NCI-H1092 treated with DMSO at 0.1 percent for 48 hours (cell line): ENCODE results near the gene C1QC.

Experiments
- DNase-seq: peaks from one replicate; lab custom pipeline; 2025; lab: John Stamatoyannopoulos, UW

C1QC gene

DNA sequence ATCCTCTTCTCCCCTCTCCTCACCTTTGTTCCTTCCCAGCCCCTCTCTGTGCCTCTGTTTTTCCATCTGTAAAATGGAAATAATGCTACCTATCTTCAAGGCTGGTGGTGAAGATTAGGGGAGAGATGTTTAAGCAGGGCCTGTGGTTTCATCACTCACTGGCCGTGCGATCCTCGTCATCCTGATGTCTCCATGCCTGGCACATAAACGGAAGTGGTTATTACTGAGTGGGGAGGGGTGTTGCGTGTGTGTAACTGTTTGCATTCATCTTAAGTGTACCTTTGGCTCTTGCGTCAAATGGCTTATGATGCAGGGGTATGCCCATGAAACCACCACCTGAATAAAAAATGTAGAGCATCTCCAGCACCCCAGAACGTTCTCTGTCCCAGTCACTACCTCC lies 24.2 kb upstream of the C1QC start:
- DNase-seq: no peak

DNA sequence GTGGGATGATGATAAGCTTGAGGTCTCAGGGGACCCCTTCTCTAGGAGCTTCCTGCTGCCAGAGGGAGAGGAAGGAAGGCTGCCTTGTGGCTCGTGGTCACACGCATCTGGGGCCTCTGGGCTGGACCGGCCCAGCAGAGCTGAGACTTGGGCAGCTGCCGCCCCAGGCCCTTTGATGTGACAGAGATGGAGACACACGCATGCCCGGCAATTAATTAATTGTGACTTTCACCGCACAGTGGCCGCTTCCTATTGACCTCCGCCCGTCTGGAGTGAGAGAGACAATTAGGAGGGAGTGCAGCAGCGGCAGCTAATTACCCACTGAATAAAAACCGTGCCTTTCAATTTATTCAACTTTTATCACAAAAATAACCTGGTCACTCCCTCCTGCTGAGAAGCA lies 23.6 kb upstream of the C1QC start:
- DNase-seq: no peak

DNA sequence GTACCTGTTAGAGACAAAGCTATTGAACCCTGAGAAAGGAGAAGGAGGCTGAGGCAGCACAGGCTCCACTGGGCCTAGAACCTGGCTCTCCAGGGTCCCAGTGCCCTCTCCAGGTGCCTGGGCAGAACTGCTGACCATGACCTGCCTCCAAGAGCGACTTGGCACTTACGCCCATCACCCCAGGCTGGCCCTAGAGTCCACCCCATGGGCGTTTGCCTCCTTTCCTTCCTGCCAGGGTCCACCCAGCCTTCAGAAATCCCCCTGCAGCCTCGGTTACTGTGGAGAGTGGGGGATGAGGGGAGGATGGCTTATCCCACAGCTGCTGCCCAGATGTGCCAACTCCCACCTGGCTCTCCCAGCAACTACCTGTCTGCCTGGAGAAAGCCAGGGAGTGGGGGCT lies 21.7 kb upstream of the C1QC start:
- DNase-seq: no peak

DNA sequence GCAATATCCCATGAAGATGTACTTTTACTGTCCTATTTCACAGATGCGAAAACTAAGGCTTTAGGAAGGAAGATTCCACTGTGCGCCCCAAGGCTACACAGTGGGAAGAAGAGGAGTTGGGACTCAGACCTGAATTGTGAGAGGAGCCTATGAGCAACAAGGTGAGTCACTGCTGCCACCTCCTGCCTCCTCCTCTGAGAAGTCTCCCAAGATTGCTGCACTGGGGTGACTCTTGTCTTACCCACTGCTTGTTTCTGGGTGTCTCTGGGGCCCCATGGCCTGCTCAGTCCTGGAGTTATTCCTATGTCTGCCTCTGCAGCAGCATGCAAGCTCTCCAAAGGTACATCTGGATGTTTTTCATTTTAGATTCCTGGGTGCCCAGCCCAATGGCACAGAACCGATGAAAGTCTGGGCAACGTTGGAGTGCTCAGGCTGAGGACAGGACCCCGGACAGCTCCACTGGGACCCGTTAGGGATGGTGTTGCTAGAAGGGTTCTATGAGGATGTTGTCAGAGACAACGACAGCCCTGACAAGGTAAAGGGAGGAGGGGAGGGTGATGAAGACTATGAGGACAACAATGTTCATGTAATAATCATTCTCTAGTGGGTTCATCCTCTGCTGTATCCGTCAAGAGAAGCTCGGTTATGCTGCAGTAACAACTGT lies 18.0 kb upstream of the C1QC start:
- DNase-seq: no peak

DNA sequence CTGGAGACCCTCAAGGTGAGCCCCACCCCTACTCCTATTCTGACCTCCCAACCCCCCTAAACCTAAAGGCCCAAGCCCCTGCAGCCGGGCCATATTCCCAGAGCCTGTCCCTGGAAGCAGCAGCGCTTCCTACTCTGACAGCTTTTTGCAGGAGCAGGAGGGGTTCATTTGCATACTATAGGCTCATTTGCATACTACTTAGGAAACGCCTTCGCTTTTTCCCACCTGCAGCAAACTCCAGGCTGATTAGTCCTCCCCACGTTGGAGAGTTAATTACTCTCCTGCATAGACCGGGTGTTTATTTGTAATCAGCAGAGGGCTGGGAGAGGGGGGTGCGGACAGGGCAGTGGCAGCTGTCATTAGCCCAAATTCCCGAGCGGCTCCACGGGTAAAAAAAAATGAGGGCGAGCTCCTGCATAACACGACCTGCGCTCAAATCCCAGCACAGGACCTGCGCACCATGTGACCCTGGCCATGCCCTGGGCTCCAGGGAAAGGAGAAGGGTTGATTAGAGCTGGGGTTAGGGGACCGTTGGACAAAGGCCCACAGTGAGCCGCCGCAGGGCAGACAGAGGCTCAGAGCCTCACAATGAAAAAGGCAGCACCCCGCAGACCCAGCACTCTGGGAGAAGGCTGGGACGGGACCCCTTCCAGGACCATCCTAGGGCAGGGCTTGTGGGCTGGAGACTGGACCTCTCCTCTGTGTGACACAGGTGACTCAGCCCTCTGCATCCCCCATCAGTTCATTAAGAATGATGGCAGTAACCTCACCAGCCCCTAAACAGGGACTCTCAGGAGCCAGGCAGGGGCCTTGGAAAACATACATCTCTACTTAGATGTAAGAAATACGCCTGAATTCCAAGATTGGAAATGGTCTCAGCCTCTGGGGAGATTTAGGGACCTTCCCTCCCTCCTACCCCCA lies 16.9 kb upstream of the C1QC start:
- DNase-seq: no peak

DNA sequence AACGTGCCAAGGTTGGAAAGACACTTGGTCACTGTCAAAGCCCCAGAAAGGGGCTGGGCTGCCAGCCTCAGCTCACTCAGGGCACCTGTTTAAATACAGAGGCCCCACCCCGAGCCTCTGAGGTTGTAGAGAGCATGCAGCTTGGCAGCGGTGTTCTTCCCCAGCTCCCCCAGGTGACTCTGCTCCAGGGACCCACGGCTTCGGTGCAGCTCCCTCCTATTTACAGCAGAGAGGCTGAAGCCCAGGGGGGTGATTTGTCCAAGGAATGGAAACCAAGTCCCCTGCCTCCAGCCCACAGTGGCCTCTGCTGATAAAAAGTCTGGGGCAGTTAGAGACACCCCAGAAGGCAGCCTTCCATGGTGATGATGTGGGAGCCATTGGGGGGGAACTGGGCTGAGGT lies 16.1 kb upstream of the C1QC start:
- peak; percentile 91 for DNase-seq

DNA sequence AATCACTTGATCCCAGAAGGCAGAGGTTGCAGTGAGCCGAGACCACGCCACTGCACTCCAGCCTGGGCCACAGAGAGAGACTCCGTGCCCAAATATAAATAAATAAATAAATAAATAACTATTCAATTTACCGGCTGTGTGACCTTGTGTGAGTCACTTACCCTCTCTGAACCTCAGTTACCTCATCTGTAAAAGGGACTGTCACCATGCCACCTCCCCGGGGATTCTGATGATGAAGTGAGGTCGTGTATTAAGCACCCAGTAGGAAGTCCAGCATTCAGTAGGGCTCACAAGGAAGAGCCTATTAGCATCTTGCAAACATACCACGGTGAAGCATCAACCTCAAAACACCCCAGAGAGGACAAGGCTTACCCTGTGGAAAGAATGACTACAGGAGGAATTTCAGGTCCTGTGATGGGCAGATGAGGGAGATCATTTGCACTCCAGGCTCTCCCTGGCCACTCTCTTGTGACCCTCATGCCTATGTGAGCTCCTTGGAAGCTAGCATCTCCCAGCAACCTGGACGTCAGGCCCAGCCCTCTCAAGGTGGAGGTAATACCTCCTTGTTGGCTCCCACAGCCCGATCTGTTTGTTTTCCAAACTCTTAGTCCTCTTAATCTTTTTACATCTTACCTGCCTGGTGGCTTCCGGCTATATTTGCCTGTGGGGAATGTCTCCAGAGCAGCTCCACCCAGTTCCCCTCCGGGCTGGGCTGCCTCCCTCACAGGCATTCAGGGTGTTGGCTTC lies 14.6 kb upstream of the C1QC start:
- DNase-seq: no peak

DNA sequence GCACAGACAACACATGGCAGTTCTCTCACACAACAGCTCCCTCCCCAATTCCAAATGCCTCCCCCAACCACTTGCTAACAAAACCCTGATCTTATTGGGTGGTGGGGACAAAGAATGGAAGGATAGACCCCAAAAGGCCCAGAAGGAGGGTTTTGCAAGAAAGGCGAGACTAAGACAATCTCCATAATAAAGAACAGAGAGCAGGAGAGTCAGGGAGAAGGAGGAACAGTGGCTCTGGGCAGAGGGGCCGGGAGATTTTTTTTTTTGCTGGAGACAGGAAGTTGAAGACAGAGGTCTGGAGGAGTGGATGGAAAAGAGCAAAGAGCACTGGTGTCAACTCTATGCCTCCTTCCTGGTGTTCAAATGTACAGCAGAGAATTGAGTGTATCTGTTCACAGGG lies 13.5 kb upstream of the C1QC start:
- no peak for DNase-seq

DNA sequence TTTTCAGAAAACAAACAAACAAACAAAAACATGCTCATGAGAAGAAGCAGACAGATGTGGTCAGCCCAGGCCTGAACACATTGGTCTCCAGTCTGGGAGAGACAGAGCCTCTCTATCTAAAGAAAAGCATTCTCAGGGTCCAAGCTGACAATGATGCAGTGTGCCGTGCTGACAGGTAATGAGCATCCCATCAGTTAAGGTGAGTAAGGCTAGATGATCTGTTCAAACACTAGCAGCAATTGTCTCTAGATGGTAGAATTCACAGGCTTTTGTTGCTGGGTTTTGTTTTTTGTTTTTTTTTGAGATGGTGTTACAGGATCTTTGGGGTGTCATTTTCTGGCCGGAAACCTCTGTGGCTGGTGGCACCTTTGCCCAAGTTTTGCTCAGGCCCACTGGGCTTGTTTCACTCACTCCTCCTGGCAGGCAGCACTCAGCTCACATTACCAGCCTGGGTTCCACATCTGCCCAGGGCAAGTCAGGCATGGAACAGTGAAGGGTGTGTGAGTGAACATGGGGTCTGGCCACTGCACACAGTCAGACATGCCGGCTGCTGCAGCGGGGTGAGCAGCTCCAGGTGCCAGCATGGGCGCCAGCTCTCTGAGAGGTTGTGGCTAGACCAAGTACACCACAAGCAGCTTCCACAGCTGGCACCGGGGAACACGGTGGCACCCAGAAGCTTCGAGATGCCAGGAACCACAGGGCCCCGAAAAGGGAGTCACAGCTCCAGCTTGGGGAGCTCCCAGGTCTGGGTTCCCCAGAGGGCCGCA lies 9.6 kb upstream of the C1QC start:
- no peak for DNase-seq

DNA sequence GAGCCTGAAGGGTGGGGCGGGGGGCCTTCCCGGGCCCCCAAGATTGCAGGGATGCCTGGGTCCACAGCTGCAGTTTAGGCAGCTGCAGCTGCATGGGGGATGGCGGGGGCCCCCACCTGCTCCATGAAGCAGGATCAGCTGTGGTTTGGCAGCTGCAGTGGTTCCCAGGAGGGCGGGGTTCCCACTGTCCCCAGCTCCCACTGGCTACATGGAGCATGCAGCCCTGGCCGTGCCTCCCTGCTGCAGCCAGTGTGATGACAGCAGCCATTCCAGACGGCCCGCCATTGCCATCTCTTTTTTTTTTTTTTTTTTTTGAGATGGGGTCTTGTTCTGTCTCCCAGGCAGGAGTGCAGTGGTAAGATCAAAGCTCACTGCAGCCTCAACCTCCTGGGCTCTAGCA lies 8.0 kb upstream of the C1QC start:
- DNase-seq: no peak

DNA sequence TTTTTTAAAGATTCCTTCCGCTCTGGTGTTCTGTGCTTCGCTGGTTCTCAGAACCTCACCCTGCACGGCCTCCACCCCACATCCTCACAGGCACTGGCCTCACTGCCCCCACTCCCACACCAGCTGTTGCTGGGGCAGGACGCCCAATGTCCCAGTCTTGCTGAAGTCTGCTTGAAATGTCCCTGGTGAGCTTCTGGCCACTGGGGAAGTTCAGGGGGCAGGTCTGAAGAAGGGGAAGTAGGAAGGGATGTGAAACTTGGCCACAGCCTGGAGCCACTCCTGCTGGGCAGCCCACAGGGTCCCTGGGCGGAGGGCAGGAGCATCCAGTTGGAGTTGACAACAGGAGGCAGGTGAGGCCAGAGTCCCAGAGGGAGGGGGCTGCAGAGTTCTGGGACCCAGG lies 7.1 kb upstream of the C1QC start, which contains the start of gene C1QA:
Gene C1QA (plus strand): TSS at position 276 of the 400 bp plus-strand sequence. CDS start 989 bp downstream, outside the sequence.
- DNase-seq: no peak

DNA sequence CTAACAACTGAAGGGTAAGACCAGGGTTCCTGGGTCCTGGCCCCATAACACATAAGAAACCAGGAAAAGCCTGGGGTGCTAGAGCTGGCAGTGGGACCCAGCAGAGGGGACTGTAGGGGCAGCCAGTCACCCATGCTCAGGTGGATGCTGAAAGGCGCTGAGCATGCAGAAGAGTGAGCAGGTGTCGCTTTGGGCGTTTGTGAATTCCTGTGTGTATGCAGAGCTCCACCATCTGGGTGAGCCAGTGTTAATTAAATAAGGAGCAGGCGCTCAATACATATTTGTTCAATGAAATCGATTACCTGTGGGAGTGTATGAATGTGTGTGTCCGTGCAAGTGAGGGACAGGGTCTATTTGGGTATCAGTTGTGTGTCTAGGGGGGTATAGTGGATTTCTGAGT lies 6.5 kb upstream of the C1QC start:
- peak; percentile 72 for DNase-seq

DNA sequence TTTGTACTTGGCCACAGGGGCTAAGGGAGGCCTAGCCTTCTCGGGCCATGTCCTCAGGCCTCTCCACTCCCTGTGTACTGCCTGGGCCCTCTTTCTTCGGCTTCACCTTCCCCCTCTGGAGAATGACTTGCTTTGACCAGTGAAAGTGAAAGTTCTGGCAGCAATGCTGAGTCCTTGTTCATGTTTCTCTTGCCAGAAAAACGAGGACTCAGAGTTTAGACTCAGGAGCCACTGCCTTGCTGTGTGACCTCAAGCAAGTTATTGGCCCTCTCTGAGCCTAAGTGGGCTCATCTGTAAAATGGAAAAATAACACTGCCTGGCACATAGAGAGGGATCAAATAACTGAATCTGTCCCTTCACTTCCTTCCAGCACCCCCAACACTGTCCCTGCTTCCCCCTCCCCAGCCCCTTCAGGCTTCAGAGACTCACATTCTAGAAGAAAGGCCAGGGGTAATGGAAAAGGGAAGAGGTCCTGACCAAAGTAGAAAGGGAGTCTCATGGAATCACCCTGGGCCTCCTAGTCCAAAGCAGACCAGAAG lies 5.5 kb upstream of the C1QC start:
- no peak for DNase-seq

DNA sequence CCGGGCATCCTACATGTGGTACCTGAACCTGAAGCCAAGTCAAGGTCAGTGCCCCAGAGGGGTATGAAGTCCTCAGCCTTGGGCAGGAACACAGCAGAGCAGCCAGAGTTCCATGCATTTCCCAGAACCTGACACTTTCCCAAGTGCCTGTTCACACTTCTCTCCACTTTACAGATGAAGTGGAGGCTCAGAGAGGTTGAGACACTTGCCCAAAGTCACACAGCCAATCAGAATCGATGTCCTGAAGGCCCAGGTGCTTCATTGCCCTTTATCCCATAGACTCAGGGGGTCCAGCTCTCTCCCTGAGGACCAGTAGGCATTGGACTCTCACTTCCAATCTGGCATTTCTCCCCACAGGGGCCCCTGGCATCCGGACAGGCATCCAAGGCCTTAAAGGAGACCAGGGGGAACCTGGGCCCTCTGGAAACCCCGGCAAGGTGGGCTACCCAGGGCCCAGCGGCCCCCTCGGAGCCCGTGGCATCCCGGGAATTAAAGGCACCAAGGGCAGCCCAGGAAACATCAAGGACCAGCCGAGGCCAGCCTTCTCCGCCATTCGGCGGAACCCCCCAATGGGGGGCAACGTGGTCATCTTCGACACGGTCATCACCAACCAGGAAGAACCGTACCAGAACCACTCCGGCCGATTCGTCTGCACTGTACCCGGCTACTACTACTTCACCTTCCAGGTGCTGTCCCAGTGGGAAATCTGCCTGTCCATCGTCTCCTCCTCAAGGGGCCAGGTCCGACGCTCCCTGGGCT lies 4.8 kb upstream of the C1QC start:
- DNase-seq: no peak

DNA sequence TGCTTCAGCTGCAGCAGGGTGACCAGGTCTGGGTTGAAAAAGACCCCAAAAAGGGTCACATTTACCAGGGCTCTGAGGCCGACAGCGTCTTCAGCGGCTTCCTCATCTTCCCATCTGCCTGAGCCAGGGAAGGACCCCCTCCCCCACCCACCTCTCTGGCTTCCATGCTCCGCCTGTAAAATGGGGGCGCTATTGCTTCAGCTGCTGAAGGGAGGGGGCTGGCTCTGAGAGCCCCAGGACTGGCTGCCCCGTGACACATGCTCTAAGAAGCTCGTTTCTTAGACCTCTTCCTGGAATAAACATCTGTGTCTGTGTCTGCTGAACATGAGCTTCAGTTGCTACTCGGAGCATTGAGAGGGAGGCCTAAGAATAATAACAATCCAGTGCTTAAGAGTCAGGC lies 4.1 kb upstream of the C1QC start:
- no peak for DNase-seq

DNA sequence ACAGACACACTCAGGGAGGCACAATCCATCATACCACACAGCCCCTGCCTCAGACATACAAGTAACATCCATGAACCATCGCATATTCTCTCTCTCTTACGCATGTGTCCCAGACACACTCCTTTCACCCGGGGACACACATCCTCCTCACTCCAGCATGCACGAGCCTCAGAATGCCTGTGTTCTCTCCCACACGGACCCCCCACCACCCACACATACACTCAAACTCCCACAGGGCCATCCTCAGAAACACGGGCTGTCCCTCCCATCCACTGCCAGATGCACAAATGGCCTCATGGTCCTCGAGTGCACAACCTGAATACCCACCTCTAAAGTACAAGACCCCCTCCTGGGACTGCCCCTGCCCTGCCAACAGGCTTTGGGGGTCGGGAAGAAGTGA lies 2.2 kb upstream of the C1QC start:
- no peak for DNase-seq

DNA sequence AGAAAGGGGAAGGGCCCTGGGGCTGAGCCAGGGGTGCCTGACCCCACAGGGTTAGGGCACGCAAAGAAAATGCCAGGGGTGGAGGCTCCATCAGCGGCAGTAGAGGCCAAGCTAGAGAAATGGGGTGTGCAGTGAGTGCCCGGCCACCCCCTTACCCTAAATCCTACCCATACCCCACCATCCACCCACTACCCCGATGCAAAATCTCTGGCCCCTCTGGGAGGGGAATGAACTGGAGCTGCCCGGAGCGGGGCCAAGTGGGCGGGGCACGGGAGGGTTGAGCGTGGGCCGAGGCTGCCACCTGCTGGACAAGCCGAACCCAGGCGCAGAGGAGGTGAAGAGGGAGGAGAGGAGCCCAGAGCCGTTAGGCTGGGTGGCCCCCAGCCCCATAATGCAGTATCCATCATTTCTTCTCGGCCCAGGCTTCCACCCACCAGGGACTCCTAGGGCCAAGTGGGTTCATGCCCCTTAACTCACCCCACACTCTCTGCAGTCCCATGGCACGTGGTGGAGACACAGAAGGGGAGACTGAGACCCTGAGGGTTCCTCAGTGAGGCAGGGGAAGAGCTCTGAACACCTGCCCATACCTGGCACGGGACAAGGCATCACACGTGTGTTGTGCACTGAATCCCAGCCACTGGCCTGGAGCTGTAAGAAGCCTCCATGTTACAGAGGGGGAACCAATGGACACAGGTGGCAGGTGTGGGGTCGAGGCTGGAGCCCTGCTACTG lies 1.4 kb upstream of the C1QC start:
- DNase-seq: peak; percentile 66

DNA sequence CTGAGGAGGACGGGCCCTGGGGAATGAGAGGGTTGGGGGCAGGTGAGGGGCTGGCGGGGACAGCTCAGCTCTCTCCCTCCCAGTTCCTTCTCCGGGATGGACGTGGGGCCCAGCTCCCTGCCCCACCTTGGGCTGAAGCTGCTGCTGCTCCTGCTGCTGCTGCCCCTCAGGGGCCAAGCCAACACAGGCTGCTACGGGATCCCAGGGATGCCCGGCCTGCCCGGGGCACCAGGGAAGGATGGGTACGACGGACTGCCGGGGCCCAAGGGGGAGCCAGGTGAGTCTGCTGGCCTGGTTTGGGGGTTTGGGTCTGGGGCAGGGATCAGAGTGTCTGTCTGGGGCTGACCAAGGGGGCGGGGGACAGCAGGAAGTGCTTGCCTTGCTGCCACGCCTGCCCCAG lies 495 bp downstream of the C1QC start:
- no peak for DNase-seq

DNA sequence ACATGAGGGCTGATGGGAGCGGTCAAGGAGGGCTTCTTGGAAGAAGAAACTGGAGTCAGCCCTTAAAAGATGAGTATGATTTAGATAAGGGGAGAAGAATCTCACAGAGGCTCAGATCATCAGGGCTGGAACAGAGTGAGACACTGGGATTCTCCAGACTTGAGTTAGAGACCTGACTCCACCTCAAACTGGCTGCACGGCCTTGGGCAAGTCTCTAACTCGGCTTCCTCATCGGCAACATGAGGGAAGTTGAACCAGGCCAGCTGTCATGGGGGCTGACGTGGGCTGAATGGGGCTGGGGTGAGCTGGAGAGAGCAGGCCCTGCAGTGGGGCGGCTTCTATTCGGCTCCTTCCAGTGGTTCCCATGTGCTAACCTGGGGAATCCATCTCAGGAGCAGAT lies 2.5 kb downstream of the C1QC start:
- DNase-seq: no peak

DNA sequence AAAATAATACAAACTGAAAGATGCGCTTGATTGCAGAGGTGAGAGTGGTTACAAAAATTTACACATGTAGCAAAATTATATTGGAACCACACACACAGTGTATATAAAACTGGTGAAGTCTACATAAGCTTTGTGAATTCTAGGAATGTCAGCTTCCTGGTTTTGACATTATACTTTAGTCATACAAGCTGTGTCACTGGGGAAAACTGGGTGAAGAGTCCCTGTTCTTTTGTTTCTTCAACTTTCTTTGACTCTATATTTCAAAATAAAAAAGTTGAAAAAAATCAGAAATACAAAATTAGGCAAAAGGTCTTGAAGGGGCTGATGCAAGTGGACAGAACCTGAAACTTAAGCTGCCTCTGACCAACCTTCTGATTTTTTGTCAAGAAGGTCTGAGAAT lies 3.0 kb downstream of the C1QC start:
- no peak for DNase-seq
